C4-2B (cell line): ENCODE measurements around the gene GAS7.

ENCODE experiments used
- H3K27ac ChIP-seq: fragments of 450-650 bp; 2 replicates; pipeline ENCODE4 v1.5.1; 2017
- CTCF ChIP-seq: fragments of 450-650 bp; conservative IDR thresholded peaks from 2 replicates; pipeline ENCODE4 v1.5.1; 2017; ENCODE audit warnings: mild to moderate bottlenecking
- ZFX ChIP-seq: fragments of 450-650 bp; IDR thresholded peaks from 2 replicates; pipeline ENCODE4 v1.6.1; 2017

The GAS7 gene

GRCh38 chr17:9904277-9905077 is 293.9 kb downstream of the GAS7 start:
- H3K27ac ChIP-seq: no peak overlapping the region
- no peak for TF ChIP-seq CTCF
- TF ChIP-seq ZFX: no peak

GRCh38 chr17:9902120-9902519 is 296.3 kb downstream of the GAS7 start:
- TF ChIP-seq ZFX (no peak), CTCF (no peak)
- H3K27ac ChIP-seq: no peak overlapping the region

- no peak overlapping the region for H3K27ac ChIP-seq
- TF ChIP-seq ZFX (no peak), CTCF (no peak)
Observed at GRCh38 chr17:9900784-9901183, 297.6 kb downstream of the GAS7 start.

GRCh38 chr17:9900044-9900594 is 298.3 kb downstream of the GAS7 start:
- H3K27ac ChIP-seq: no peak overlapping the region
- no peak for TF ChIP-seq CTCF

- TF ChIP-seq ZFX: no peak
- TF ChIP-seq CTCF: no peak
- no peak overlapping the region for H3K27ac ChIP-seq
Observed at GRCh38 chr17:9899280-9900043, 298.9 kb downstream of the GAS7 start.

GRCh38 chr17:9898812-9899211 is 299.6 kb downstream of the GAS7 start:
- TF ChIP-seq CTCF (no peak), ZFX (no peak)
- H3K27ac ChIP-seq: no peak overlapping the region
